HTERT RPE-1 (cell line): Measurements from ENCODE around the gene MRTFA.

Experiments
- in situ Hi-C: fragments of 300-500 bp; cut with MboI; formaldehyde crosslinking; loops from 4 replicates; pipeline ENCODE4 v1.14.3; 2020; ENCODE audit warnings: low sequenced_read_pairs

Gene MRTFA

DNA sequence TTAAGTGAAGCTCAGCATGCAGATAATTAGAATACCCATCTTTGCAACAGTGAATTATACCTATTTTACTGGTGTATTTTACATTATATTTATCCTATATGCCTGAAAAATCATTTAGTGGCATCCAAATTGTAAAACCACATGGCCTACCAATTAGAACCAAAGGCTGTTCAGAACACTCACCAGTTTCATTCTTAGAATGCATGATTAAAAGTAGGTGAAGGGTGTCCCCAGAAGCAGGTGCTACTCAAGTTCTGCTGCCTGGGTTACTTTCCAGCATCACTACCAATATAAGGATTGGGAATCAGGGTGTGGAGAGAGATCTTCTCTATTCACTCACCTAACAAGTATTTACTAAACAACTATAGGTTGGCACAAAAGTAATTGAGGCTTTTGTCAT lies 162.8 kb downstream of the MRTFA start:
- in situ Hi-C loops = no loop called here

GRCh38 chr22:40472579-40472978 lies 163.9 kb downstream of the MRTFA start:
- in situ Hi-C loops = no loop called here

- in situ Hi-C loops = no loop called here
Measured at GRCh38 chr22:40472051-40472450, 164.5 kb downstream of the MRTFA start.

DNA sequence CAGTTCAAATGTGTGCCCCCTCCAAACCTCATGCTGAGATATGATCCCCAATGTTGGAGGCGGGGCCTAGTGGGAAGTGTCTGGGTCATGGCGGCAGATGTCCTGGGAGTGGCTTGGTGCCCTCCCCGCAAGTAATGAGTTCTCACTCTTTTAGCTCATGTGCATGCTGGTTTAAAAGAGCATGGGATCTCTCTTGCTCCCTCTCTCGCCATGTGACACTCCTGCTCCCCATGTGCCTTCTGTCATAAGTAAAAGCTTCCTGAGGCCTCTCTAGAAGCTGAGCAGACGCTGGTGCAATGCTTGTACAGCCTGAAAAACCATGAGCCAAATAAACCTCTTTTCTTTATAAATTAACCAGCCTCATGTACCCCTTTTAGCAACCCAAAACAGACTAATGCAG lies 167.3 kb downstream of the MRTFA start:
- in situ Hi-C loops = no loop called here

GRCh38 chr22:40468616-40469015 lies 167.9 kb downstream of the MRTFA start:
- in situ Hi-C loops = no loop called here

- in situ Hi-C loops = no loop called here
Measured at GRCh38 chr22:40466976-40467375, 169.5 kb downstream of the MRTFA start.

DNA sequence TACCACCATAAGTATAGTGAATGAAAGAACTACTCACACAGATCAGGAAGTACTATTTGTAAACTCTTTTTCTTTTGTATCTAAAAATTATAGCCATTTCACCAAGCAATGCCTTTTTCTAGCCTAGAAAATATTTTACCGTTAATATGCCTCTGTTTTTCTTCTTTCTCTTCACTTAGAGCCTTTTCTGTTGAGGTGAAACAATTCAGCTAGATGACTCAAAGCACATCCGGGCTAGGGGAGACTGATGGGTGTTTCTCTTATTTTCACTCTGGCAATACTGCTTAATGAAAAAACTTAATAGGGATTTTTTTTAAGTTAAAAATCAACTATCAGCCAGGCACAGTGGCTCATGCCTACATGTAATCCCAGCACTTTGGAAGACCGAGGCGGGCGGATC lies 172.8 kb downstream of the MRTFA start:
- in situ Hi-C loops = no loop called here

DNA sequence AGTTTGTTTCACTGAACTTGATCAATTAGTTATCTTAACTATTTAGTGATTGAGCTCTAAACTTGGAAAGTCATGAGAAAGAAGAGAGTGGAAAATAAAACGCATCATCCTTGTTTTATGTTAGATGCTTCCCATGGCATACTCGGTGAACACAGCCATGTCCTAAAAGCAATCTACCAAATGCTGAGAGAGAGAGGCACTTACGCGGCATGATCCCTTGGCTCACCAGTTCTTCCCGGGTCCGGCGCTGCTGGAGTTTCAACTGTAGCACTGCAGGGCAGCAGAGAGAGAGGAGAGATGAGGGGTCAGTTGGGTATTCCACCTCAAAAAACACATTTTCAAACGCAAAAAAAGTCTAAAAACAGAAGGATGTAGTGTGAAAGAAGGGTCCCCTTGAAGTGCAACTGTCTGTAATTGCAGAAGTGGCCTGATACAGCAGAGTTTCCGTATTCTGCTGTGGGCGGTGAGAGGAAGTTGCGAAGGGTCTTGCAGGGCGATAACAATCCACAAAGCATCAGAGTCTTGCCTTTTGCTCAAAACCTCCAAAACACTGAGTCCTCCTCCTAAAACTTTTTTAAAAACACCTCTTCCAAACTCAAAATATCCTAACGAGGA lies 173.4 kb downstream of the MRTFA start:
- in situ Hi-C loops = no loop called here

- in situ Hi-C loops = no loop called here
Measured at GRCh38 chr22:40462195-40462984, 174.1 kb downstream of the MRTFA start.

DNA sequence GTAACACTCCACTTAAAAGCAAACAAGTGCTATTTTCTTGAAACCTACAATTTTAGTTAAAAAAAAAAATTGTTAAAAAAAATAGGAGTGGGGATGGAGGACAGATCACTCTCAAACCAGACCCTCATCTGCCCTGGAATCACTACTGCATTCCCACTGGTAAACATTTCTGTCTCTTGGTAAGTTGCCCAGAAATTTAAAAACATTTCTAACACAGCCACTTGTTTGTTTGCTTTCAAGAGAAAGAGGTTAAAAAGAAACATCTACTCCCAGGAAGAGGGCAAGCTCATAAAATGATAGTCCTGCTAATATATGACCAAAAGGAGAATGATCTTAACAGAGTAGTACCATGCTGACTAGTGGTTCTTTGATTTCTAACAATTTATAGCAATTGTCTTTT lies 182.8 kb downstream of the MRTFA start:
- in situ Hi-C loops = no loop called here

- in situ Hi-C loops = no loop called here
Measured at GRCh38 chr22:40452730-40453487, 183.6 kb downstream of the MRTFA start.

DNA sequence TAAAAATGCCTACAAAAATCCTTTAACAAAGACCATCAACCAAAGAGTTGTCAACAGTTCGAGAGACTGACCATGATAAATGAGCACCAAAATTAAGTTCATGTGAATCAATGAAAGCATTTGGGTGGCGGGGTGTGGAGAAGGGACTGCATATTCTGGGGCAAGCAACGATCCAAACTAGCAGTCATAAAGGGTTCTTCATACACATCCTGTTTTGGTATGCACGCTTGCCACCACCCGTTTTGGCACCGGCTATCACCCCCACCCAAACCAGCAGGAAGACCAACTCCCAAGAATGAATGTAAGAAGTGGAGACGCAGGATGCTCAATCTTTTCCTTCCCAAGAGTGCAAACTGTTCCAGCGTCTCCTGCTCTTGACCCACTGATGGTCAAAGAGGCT lies 185.3 kb downstream of the MRTFA start:
- in situ Hi-C loops = no loop called here

DNA sequence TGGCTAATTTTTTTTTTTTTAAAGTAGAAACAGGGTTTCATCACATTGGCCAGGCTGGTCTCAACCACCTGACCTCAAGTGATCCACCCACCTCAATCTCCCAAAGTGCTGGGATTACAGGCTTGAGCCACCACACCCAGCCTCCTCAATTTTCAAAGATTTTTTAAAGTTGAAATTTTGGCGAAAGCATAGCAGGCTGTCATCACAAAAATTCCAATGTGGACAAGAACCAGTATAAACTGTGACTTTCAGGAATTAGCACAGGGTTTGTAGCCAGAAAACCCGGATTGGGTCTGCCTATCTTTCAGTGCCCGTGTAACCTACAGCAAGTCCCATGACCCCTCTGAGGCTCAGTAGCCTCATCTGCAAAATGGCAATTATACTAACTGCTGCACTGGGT lies 185.9 kb downstream of the MRTFA start:
- in situ Hi-C loops = no loop called here

DNA sequence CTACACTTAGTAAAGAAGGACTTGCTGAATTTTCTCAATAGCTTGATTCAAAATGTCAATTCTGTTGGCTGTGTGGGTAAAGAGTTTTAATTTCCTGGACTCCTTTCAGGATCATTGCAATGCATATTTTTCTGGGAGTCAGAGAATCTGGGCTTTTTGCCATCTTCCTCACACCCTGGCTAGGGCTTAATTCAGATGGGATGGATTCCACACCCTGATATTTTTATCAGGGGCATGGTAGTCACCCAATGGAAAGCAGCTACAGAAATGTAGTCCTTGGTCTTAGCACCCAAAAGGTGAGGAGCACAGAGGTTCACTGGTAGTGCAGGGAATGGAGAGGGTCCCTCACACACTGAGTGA lies 186.9 kb downstream of the MRTFA start:
- in situ Hi-C loops = no loop called here

DNA sequence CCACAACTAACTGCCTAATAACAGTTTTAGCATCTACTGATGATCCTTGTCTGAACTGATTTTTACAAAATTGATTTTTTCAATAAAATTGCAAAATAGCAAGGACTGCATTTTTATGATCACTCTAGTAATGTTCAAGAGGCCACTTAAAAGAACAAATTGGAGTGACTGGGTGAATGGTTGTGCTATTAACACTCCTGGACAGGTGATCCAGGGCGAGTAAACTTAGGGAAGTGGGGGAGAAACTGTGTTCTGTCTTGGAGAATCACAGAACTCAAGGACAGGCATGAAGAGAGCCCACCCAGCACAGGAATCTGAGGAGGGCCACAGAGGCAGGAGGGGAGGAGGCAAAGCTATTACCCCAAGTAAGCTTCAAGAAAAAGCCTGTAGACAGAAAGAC lies 190.3 kb downstream of the MRTFA start:
- in situ Hi-C loops = no loop called here

DNA sequence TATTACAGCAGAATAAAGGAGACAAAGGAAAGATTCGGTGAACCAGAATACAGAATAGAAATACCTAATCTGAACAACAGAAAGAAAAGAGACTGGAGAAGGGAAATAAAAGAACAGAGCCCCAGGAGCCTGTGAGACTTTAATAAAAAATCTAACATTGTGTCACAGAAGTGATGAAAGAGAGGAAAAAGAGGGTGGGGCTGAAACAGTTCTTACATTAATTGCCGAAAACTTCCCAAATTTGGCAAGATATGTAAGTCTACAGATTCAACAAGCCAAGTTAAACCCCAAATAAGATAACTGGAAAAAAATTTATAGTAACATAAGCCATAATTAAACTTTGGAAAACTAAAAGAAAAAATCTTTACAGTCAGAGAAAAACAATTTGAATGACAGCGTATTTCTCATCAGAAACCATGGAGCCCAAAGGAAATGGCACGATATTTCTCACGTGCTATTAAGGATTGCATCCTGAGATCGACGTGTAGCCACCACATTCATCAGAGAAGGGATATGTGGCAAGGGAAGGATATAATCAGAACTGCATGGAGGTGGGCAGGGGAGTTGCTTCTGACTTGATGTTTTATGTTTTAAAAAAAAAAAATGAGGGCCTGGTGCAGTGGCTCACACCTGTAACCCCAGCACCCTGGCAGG lies 192.2 kb downstream of the MRTFA start:
- in situ Hi-C loops = no loop called here

GRCh38 chr22:40443732-40444131 lies 192.8 kb downstream of the MRTFA start:
- in situ Hi-C loops = no loop called here

DNA sequence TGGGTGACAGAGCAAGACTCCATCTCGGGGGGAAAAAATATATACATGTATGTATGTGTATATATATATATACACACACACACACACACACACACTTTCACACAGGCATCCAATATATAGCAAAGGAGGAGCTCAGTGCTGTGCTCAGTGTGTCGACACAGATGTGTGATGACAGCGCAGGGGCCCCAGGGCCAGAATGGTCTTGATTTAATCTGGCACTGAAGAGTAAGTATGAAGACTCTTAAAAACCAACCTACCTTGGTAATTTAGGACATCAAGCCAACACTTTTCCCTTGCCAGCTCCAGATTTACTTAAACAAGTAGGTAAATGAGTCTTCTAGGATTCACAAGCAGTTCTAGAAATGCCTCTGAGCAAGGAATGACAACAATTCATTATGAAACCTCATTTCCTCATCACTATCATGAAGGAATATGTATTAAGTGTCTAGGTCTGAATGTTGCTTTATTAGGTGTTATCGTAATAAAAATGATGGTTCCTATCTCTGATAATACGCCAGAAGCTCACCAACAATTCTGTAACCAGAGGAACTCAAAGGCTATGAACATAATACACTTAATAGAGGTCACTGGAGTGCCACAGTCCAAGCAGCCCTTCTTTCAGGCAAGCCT lies 194.6 kb downstream of the MRTFA start:
- in situ Hi-C loops = no loop called here

GRCh38 chr22:40436505-40437431 lies 199.8 kb downstream of the MRTFA start:
- in situ Hi-C loops = no loop called here

DNA sequence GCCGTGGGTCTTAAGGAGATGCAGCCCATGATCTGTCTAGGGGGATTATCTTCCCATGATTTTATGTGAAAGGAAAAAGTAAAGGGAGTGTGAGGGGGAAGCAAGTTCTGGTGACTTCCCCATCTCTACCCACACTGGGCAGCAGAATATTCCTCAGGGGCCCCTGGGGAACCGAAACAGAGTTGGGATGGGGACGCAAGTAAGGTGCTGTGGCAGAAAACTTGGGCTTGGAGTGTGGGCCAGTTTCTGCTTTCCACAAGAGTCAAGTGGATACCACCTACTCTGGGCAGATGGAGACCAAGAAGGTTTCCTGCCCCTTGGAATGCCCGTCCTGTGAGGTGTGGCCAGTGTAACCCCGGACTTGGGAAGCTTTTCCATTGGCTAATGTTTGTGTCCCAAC lies 201.8 kb downstream of the MRTFA start:
- in situ Hi-C loops = no loop called here
